H54 (cell line): ENCODE results near the gene CHRNA4.

Experiments used
- DNase-seq: peaks from one replicate; pipeline ENCODE4 v3.0.0; 2011; ENCODE audit warnings: low spot score, mixed read lengths; ENCODE audit not compliant: insufficient read length
- FAIRE-seq: peaks from 3 replicates; lab custom pipeline; 2011; peaks lifted over from hg19 to GRCh38; lab: Jason Lieb, UNC
- POLR2A ChIP-seq: IDR thresholded peaks from 2 replicates; pipeline ENCODE4 v1.6.1; 2011; ENCODE audit warnings: low read depth, mild to moderate bottlenecking, low read length

The CHRNA4 gene

DNA sequence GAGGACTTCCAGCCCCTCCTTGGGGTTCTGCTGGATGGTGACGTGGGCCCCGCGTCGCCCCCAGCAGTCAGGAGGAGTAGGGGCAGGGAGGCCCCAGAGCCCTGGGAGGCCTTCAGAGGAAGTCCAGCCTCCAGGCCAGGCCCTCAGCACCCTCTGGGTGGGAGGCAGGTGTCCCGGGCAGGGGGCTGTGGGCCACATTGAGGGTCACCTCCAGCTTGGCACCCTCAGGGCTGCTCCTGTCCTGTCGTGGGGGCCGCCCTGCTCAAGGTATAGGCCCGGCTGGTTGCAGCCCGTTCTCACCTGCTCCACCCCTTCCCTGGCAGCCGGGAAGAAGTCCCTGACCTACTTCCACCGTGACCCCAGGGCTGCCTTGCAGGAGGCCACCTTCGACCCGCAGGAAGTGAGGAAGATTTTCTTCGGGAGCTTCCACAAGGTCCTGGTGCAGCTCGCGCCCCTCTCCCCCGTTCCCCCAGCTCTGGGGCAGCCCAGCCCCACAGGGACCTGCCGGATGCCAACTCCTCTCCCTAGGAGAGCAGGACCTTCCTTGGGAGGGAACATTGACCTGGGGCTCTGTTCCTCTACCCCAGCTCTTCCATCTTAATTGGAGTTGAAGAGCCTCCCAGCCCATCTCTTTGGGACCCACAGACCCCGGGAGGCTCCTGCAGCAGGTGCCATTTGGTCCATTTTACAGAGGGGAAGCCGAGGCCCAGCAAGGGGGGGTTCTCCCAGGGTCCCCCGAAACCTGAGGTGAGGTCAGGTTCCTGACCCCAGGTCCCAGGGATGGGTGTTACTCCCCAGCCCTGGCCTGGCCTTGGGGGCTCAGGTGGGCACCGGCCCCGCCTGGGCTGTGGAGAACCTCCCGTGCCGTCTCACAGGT lies 41.7 kb downstream of the CHRNA4 start:
- DNase-seq, result no peak
- TF ChIP-seq POLR2A, result no peak
- FAIRE-seq, result no peak

GRCh38 chr20:63318391-63319163 lies 42.6 kb downstream of the CHRNA4 start:
- no peak for TF ChIP-seq POLR2A
- DNase-seq, result no peak
- no peak for FAIRE-seq

GRCh38 chr20:63317601-63318291 lies 43.4 kb downstream of the CHRNA4 start:
- FAIRE-seq (no peak), DNase-seq (no peak)
- no peak for TF ChIP-seq POLR2A

DNA sequence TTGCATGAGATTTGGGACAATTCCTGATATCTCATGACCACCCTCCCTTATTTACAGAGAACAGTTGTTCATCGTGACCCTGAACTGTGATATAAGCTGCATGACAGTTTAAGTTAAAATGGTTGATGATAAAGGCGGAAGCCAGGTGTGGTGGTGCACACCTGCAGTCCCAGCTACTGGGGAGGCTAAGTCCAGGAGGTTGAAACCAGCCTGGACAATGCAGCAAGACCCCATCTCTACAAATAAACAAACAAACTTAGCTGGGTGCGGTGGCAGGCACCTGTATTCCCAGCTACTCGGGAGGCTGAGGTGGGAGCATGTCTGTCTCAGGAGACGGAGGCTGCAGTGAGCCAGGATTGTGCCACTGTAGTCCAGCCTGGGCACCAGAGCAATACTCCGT lies 44.1 kb downstream of the CHRNA4 start:
- no peak for DNase-seq
- no peak for FAIRE-seq
- TF ChIP-seq POLR2A, result no peak

GRCh38 chr20:63316502-63316921 lies 44.6 kb downstream of the CHRNA4 start:
- TF ChIP-seq POLR2A, result no peak
- FAIRE-seq (no peak), DNase-seq (no peak)

GRCh38 chr20:63315731-63316491 lies 45.2 kb downstream of the CHRNA4 start:
- FAIRE-seq (no peak), DNase-seq (no peak)
- no peak for TF ChIP-seq POLR2A

- no peak for DNase-seq
- TF ChIP-seq POLR2A, result no peak
- FAIRE-seq, result no peak
Measured at GRCh38 chr20:63315240-63315689, 45.9 kb downstream of the CHRNA4 start.

GRCh38 chr20:63314566-63315239 lies 46.4 kb downstream of the CHRNA4 start:
- no peak for FAIRE-seq
- no peak for DNase-seq
- TF ChIP-seq POLR2A, result no peak

- TF ChIP-seq POLR2A, result no peak
- FAIRE-seq (no peak), DNase-seq (no peak)
Measured at GRCh38 chr20:63314015-63314471, 47.1 kb downstream of the CHRNA4 start.

GRCh38 chr20:63313349-63314014 lies 47.7 kb downstream of the CHRNA4 start:
- DNase-seq (no peak), FAIRE-seq (no peak)
- TF ChIP-seq POLR2A, result no peak

- no peak for TF ChIP-seq POLR2A
- FAIRE-seq (no peak), DNase-seq (no peak)
Measured at GRCh38 chr20:63312690-63313348, 48.3 kb downstream of the CHRNA4 start.
